ENCODE results near the gene PIGL. TPM values are rescaled to one million over a fixed set of nuclear protein-coding genes. Genes with fewer than 3 reads are reported as not detected.

Gene PIGL
- total RNA-seq, 2 donors from 2014 or later: 41.1 to 57.0 TPM

DNA sequence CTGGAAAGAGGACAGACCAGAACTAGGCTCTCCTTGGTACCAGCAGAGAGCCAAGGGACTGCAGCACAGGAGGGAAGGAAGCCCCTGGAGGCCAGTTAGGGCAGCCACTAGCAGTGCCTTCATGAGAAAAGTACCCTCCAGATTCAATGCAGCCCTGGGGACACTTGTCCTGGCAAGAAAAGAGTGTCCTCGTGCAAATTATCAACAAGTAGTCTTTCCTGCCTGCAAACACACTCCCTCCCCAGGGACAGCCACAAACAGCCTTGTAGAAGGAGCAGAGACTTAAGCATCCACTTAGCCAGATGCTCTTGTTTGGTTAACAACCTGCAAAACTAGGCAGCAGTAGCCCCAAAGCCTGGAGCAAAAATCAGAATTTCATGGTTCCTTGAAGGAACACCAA is 112.0 kb downstream of the PIGL start:
- DNase-seq: peak; percentile 67
- Histone ChIP-seq H3K36me3 (ENCODE audit: control insufficient read depth, insufficient read depth, low read length) (peaks cover 13% of the 10 kb centered on the region), H3K27ac (ENCODE audit: low read depth, low read length) (no peak overlapping the region), H3K9ac (ENCODE audit: extremely low read depth, low read length, poor library complexity, severe bottlenecking) (no peak overlapping the region), H3K27me3 (ENCODE audit: control insufficient read depth, insufficient read depth, low read length, poor library complexity, severe bottlenecking) (no peaks in the 10 kb centered on the region), H3K4me3 (ENCODE audit: low read length) (no peak overlapping the region), H3K4me1 (ENCODE audit: control insufficient read depth, insufficient read depth, low read length) (no peaks in the 10 kb centered on the region), H3K9me3 (ENCODE audit: control insufficient read depth, low read length) (no peaks in the 10 kb centered on the region)
- H3K36me3 Mint-ChIP-seq (ENCODE audit: low read depth): peaks cover 13% of the 10 kb centered on the region
- 63 to 81% methylated on average over 1 of the region's 1 CpG for WGBS, 2 experiments (ENCODE audit: insufficient coverage in 1 of 2, insufficient read length in 1 of 2)
- H3K4me3 Mint-ChIP-seq: no peak overlapping the region
- peaks cover 3% of the 10 kb centered on the region for H3K9me3 Mint-ChIP-seq
- H3K27ac Mint-ChIP-seq: no peak overlapping the region
- H3K27me3 Mint-ChIP-seq (ENCODE audit: insufficient read depth): no peaks in the 10 kb centered on the region
- TF ChIP-seq, protein P1, sequence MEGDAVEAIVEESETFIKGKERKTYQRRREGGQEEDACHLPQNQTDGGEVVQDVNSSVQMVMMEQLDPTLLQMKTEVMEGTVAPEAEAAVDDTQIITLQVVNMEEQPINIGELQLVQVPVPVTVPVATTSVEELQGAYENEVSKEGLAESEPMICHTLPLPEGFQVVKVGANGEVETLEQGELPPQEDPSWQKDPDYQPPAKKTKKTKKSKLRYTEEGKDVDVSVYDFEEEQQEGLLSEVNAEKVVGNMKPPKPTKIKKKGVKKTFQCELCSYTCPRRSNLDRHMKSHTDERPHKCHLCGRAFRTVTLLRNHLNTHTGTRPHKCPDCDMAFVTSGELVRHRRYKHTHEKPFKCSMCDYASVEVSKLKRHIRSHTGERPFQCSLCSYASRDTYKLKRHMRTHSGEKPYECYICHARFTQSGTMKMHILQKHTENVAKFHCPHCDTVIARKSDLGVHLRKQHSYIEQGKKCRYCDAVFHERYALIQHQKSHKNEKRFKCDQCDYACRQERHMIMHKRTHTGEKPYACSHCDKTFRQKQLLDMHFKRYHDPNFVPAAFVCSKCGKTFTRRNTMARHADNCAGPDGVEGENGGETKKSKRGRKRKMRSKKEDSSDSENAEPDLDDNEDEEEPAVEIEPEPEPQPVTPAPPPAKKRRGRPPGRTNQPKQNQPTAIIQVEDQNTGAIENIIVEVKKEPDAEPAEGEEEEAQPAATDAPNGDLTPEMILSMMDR (conservative IDR thresholded peaks at IDR 0.05): peak; percentile 57
- peaks cover 1% of the 10 kb centered on the region for H3K4me1 Mint-ChIP-seq

DNA sequence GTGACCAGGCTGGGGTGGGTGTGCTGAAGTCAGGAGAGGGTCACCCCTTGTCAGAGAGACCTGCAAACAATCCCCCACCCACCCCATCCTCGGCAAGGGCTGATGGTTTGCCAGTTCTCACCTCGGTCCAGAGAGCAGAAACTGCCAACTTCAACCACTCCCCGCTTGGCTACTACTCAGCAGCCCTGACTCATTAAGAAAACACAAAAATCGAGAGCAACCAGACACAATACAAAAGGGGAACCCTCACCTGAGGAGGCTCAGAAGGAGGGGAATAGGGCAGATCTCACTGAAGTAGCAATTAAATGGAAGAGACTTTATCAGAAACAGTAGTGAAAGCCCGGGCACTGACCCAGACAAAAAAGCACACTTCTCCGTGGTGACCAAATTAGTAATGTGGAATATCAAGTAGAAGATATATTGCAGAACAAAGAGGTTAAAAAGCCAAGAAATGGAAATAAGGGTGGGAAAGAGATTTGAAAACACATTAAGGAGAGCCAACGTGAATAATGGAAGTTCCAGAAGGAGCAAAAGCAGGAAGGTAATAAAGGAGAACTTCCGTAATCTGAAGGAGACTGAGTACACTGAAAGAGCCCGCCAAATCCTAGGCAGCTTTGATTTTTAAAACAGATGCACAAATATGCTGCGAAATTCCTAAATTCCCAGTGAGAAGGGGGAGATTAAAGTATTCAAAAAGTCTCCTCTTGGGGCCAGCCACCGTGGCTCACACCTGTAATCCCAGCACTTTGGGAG is 112.7 kb downstream of the PIGL start:
- Histone ChIP-seq H3K9me3 (ENCODE audit: control insufficient read depth, low read length) (no peaks in the 10 kb centered on the region), H3K4me1 (ENCODE audit: control insufficient read depth, insufficient read depth, low read length) (no peaks in the 10 kb centered on the region), H3K36me3 (ENCODE audit: control insufficient read depth, insufficient read depth, low read length) (peaks cover 13% of the 10 kb centered on the region), H3K9ac (ENCODE audit: extremely low read depth, low read length, poor library complexity, severe bottlenecking) (no peak overlapping the region), H3K27ac (ENCODE audit: low read depth, low read length) (no peak overlapping the region), H3K27me3 (ENCODE audit: control insufficient read depth, insufficient read depth, low read length, poor library complexity, severe bottlenecking) (no peaks in the 10 kb centered on the region), H3K4me3 (ENCODE audit: low read length) (no peak overlapping the region)
- DNase-seq: no peak
- 89 to 97% methylated on average over 7 to 11 of the region's 11 CpGs for WGBS, 2 experiments (ENCODE audit: insufficient coverage in 1 of 2, insufficient read length in 1 of 2)
- Mint-ChIP-seq H3K36me3 (ENCODE audit: low read depth) (peaks cover 13% of the 10 kb centered on the region), H3K4me3 (no peak overlapping the region), H3K9me3 (peaks cover 3% of the 10 kb centered on the region), H3K4me1 (peaks cover 1% of the 10 kb centered on the region), H3K27ac (no peak overlapping the region), H3K27me3 (ENCODE audit: insufficient read depth) (no peaks in the 10 kb centered on the region)
- TF ChIP-seq, protein P1 (conservative IDR thresholded peaks at IDR 0.05): no peak

DNA sequence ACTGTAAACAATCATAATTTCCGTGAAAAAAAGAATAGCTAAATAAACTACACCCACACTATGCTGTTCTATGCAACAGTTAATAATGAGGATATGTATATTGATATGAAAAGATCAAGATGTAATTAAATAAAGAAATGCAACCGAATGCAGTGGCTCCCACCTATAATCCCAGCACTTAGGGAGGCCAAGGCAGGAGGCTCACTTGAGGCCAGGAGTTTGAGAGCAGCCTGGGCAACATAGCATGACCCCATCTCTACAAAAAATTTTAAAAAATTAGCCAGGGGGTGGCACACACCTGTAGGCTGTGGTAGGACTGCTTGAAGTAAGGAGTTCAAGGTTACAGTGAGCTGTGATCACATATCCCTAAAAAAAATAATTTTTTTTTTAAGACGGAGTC is 121.4 kb downstream of the PIGL start:
- WGBS, 2 experiments (ENCODE audit: insufficient coverage in 1 of 2, insufficient read length in 1 of 2): 81% methylated on average over 2 of the region's 3 CpGs; no CpG with 5 or more reads in 1 of the 2 experiments
- Histone ChIP-seq H3K36me3 (ENCODE audit: control insufficient read depth, insufficient read depth, low read length) (peaks cover 10% of the 10 kb centered on the region), H3K27ac (ENCODE audit: low read depth, low read length) (no peak overlapping the region), H3K9me3 (ENCODE audit: control insufficient read depth, low read length) (no peaks in the 10 kb centered on the region), H3K9ac (ENCODE audit: extremely low read depth, low read length, poor library complexity, severe bottlenecking) (no peak overlapping the region), H3K4me1 (ENCODE audit: control insufficient read depth, insufficient read depth, low read length) (no peaks in the 10 kb centered on the region), H3K4me3 (ENCODE audit: low read length) (no peak overlapping the region), H3K27me3 (ENCODE audit: control insufficient read depth, insufficient read depth, low read length, poor library complexity, severe bottlenecking) (no peaks in the 10 kb centered on the region)
- Mint-ChIP-seq H3K36me3 (ENCODE audit: low read depth) (peaks cover 17% of the 10 kb centered on the region), H3K27me3 (ENCODE audit: insufficient read depth) (no peaks in the 10 kb centered on the region), H3K4me3 (no peak overlapping the region), H3K9me3 (no peaks in the 10 kb centered on the region), H3K4me1 (no peaks in the 10 kb centered on the region), H3K27ac (no peak overlapping the region)
- TF ChIP-seq, protein P1 (conservative IDR thresholded peaks at IDR 0.05): no peak
- no peak for DNase-seq

All from endodermal cell (in vitro differentiated cells).